T follicular helper cell (primary cell): ENCODE data around the gene PPIA.

Experiments
- DNase-seq: peaks from one replicate; pipeline ENCODE4 v3.0.0-alpha.2; 2020; ENCODE audit warnings: low read depth
- total RNA-seq, 2 experiments: gene quantifications; one replicate each; lab custom pipeline; 2026; lab: John Stamatoyannopoulos, UW

The PPIA gene
- total RNA-seq: 529 to 1,041 reads per million in 2 experiments

DNA sequence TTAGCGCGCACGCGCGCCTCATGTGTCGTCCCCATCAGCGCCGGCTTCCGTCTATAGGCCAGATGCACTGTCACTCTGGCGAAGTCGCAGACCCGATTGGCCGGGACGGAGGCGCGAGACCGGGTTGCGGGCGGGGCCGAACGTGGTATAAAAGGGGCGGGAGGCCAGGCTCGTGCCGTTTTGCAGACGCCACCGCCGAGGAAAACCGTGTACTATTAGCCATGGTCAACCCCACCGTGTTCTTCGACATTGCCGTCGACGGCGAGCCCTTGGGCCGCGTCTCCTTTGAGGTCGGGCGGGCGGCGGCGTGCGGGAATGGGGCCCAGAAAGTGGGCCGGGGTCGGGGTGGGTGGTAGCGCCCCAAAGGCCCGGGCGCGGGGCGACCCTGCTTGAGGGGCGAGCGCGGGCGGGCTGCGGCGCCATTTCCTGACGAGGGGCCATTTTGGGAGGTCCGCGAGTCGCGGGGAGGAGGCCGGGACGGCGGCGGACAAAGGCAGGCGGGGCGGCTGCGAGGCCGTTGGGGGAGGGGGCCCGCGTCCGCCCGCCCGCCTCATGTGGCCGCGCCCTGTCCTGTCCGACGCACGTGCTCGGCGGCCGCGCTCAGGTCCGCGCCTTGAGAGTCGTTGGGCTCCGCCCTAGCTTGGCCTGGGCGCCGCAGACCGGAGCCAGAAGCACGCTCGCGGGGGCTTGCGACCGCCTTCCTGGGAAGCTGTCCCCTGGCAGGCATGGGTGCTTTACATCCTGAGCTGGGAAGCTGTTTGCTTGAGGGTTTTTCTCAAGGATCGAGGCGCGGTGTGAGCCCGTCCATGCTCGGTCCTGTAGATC is at the start of gene PPIA:
PPIA (plus strand) TSS at position 178 of the 825 bp plus-strand sequence; CDS start at position 222, 44 bp downstream.
- DNase-seq: peak; percentile 98

- DNase-seq: peak; percentile 85
These were observed 48.2 kb upstream of the PPIA start, which contains the start of gene ZMIZ2 for GRCh38 chr7:44748045-44748947. Gene ZMIZ2 (plus strand): TSS chr7:44748847. CDS start chr7:44756250, 7,403 bp downstream.

GRCh38 chr7:44748948-44749731 is 47.3 kb upstream of the PPIA start:
- peak; percentile 7 for DNase-seq

GRCh38 chr7:44749992-44750391 is 46.5 kb upstream of the PPIA start:
- DNase-seq: no peak

DNA sequence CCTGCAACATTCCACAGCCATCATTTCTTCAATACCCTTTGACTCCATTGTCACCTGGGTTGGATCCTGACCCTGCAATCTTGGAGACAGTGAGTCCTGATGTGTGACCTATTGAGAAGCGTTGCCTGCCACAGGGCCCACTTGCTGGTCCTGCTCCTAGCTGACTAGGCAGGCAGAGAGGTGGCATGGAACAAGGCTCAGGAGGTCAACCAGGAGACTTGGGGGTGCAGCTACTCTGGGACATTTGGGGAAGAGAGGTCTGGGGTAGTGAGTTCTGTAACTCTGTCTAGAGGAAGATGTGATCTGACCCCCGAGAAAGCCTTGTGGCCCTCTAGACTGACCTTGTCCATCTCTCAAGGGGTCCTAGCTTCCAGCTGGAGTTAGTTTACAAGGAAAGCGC is 46.1 kb upstream of the PPIA start:
- no peak for DNase-seq

DNA sequence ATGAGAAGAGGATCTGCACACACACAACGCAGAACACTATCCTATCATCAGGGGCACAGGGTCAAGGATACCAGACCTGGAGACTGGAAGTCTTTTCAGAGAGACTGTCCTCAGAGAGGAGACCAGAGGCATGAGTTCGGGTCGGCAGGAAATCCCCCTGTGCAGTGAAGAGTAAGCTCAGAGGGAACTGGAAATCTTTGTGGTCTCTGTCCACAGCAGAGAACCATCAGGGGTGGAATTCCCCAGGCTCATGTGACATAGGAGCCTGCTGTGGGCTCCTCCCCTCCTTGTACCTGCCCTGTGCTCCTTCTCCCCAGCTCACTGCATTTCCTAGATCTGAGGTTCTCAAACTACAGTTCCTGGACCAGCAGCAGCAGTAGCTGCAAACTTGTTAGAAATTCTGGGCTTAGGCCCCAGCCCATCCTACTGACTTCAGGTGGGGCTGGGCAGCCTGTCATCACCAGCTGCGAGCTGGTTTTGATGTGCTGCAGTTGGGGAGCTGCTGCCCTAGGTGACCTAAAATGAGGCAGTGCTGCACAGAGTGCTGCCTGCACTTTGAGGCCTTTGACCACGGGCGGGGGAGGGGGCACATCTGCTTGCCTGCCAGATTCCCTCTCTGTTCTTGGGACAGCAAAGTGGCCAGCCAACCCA is 45.4 kb upstream of the PPIA start:
- DNase-seq: peak; percentile 43

GRCh38 chr7:44752822-44753221 is 43.7 kb upstream of the PPIA start:
- DNase-seq: no peak

DNA sequence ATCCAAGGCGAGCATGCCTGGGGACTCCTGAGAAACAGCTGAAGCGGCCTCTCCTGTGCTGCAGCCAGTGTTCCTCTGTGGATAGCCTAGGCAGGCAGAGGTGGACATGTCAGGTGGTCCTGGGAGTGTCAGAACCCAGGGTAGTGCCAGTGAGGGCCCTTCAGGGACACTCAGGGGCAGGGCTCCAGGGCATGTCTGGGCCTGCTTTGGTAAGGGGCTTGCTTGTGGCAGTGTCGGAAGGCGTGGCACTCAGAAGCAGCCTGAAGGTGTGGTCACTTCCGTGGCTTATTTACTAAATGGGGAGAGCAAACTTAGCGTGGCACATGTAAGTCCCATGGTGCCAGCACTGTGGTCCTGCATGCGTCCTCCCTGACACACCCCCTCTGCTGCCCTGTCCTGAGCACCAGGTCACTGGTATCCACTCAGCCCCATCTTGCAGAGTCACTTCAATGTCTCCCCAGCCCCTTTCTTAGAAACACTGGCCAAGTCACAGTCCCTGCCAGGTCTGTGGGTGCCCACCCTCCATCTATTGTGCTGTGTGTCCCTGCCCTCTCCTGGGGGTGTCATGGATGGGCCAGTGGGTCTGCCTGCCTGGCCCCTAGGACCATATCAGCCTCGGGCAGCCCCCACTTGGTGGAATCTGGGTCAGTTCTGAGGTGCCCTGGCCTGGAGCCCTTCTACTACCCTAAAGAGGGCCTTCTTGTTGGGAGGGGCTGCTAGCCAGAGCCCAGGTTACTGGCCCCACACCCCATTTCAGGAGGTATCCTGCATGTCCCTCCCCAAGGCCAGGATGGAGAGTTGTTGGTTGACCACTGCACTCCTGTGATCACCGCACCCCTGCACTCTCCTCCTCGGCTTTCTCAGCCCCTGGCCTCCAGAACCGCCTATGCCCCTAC is 41.4 kb upstream of the PPIA start:
- DNase-seq: no peak

DNA sequence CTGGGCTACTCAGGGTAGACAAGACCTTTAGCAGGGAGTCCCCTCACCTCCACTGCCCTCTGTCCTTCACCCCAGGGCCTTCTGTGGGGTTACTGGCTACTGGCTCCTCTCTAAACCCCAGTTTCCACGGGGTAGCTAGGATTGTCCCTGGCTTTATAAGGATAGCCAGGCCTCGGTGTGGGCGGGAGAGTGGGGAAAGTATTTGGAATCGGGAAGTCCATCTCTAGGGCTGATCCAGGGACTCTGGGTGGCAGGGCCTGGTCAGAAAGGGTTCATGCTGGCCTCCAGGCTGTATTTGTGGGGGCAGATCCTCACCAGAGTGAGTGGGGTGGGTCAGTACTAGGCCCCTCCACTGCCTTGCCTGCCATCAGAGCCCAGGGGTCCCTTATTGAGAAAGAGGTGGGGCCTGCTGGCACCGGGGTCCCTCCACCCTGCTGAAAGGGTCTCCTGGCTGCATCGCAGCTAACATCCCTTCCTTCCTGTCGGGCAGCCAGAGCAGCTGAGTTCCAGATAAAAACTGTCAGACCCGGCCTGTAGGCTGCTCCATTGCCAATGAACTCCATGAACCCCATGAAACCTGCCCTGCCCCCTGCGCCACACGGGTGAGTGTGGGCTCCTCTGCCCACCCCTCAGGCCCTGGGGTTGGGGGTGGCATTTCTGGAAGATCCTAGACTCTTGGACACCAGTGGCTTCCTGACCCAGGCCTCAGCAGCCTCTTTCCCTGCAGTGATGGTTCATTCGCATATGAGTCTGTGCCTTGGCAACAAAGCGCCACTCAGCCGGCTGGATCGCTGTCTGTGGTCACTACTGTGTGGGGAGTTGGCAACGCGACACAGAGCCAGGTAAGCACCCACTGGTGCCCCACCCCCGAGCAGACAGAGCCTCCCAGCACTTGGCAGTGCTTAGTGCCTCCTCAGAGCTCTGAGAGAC is 40.5 kb upstream of the PPIA start:
- no peak for DNase-seq

DNA sequence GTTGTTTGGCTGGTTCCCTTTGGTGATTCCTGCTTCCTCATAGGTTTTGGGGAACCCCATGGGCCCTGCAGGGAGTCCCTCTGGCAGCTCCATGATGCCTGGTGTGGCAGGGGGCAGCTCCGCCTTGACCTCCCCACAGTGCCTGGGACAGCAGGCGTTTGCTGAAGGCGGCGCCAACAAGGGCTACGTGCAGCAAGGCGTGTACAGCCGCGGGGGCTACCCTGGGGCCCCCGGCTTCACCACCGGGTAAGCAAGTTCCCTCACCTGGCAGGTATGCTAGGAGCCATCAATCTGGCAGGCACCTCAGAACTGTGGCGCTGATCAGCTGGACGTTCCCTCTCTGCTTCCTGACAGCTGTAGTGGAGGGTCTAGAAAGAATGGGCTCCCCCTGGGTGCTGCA is 39.6 kb upstream of the PPIA start:
- DNase-seq: no peak

DNA sequence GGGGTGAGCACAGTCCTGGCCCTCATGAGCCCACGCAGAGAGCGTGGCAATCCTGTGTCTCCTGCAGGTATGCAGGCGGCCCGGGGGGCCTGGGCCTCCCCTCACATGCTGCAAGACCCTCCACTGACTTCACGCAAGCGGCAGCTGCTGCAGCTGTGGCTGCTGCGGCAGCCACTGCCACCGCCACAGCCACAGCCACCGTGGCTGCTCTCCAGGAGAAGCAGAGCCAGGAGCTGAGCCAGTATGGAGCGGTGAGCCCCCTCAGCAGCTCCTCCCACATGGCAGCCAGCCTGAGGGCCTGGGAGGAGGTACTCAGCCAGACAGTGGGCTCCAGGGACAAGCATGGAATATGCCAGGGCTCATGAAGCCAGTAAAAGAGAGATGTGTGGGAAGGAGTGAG is 39.2 kb upstream of the PPIA start:
- DNase-seq: no peak

DNA sequence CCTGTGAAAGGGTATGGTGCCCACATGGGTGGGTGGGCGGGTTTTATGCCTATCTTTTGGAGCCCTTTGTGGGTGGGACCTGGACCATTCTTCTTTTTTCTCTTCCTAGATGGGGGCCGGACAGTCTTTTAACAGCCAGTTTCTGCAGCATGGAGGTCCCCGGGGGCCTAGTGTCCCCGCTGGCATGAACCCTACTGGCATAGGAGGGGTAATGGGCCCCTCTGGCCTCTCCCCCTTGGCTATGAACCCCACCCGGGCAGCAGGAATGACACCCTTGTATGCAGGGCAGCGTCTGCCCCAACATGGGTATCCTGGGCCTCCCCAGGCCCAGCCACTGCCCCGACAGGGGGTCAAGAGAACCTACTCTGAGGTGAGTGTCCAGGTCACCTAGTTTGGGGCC is 38.7 kb upstream of the PPIA start:
- no peak for DNase-seq

DNA sequence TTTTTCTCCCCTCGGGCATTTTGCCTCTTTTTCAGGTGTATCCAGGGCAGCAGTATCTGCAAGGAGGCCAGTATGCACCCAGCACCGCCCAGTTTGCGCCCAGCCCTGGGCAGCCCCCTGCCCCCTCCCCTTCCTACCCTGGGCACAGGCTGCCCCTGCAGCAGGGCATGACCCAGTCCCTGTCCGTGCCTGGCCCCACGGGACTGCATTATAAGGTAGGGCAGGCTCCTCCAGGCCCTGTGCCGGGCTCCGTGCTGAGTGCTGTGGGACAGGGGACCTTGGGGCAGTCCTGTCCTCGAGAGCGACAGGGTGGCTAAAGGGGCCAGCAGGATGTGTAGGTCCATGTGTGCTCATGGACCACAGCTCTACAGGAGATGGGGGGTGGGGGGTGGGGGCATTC is 37.2 kb upstream of the PPIA start:
- DNase-seq: no peak

DNA sequence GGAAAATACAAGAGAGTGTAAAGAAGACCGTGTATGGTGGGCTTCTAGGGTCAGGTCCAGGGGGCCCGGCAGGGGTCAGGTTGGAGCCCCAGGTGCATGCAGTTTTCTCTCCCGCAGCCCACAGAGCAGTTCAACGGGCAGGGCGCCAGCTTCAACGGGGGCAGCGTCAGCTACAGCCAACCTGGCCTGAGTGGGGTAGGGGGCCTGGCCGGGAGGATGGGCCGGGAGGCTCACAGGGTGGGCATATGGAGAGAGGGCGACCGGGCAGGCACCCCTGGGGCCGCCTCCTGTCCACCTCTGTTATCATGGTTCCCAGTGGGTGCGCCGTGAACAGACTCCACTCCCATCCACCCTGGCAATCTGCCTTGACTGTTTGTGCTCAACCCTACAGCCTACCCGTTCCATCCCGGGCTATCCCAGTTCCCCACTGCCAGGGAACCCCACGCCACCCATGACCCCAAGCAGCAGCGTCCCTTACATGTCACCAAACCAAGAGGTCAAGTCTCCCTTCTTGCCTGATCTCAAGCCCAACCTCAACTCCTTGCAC is 36.4 kb upstream of the PPIA start:
- DNase-seq: no peak

- DNase-seq: no peak
These were observed 35.0 kb upstream of the PPIA start for GRCh38 chr7:44761207-44762161.

DNA sequence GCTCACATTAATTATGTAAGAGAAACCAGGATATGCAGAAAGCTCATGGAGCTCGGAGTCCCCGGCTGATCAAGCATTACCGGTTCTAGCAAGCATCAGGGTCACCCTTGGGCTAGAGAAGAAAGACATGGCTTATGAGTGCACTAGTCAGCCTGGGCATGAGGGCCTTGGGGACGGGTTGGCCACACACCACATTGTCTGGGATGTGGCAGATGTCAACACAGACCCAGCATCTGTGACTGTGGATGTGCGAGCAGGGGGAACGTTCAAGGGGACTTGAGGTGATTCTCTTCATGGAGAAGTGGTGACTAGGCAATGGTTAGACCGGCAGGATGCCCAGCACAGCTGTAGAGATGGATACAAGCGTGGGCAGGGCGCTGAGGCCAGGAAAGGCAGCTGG is 34.2 kb upstream of the PPIA start:
- DNase-seq: no peak

DNA sequence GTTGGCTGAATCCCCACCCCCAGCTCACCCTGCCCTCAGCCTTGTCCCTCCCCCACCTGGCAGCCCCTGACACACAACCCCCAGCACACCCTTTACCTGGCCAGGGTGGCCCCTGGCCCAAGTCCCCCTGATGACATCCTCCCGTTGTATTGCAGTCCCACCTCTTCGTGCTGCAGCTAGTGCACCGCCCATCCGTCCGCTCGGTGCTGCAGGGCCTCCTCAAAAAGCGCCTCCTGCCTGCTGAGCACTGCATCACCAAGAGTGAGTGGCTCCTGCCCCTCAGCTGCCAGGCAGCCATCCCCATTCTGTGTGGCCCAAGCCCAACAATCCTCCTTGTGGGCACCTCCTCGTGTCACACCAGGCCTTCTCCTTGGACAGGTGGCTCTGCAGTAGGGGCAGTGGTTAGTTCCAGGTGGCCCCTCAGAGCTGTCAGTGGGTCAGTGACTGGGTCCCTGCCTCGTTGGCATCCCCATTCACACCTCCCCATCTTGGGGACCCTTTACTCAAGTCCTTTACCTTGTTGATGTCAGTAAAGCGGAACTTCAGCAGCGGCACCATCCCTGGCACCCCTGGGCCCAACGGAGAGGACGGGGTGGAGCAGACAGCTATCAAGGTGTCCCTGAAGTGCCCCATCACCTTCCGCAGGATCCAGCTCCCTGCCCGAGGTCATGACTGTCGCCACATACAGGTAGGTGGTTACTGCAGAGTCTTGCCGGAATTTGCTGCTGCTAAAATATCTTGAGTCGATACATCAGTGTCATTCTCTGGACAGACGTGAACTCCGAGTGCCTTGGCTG is 33.6 kb upstream of the PPIA start:
- DNase-seq: no peak
